Ammon's horn (tissue), 1 donor: ENCODE measurements around the gene FTH1.
"Not testable (repeated sequence)": the region's sequence is repeated elsewhere in the genome, so short reads cannot be mapped to it uniquely, and the experiment has no call there.

Experiments
- DNase-seq: peaks from one replicate; pipeline ENCODE4 v3.0.0-alpha.2; 2016; ENCODE audit warnings: low spot score

Gene FTH1

DNA sequence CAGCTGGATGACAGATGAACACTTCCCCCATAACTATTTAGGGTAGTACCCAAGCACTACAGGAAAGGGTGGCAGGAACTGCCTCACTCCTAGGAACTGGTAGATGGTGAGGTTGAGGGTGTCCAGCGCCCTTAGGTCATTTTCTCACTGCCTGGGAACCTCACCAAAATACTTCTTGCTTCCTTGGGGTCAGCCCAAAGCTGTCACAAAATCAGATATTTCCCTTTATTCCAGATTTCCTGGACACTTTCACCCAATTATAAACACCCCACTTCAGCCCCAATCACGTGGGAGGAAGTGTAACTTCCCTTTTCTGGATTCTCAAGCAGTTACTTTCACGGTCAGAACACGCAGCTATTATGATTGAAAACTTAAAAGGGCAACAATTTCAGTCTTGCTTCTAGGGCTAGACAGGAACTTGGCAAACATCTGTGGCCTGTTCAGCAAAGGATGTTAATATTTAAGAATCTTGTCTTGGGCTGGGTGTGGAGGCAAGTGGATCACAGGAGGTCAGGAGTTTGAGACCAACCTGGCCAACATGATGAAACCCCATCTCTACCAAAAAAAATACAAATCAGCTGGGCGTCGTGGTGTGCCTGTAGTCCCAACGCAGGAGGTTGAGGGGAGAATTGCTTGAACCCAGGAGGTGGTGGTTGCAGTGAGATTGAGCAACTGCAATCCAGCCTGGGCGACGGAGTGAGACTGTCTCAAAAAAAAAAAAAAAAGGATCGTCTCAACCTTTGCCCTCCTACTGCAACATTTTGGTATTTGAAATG lies 4.0 kb downstream of the FTH1 start:
- DNase-seq = peak; percentile 63

DNA sequence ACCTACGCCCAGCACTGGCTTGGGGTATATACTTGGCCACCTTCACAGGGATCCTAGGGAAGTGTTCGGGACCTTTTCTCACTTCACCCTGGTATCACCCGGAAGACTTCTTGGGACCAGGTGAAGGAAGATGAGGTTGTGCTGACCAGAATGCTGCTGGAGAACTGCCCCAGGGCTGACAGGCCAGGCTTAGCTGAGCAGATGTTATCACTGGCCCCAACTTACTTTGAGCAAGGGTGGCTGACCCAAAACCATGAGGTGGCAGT lies 4.5 kb downstream of the FTH1 start:
- DNase-seq = no peak

DNA sequence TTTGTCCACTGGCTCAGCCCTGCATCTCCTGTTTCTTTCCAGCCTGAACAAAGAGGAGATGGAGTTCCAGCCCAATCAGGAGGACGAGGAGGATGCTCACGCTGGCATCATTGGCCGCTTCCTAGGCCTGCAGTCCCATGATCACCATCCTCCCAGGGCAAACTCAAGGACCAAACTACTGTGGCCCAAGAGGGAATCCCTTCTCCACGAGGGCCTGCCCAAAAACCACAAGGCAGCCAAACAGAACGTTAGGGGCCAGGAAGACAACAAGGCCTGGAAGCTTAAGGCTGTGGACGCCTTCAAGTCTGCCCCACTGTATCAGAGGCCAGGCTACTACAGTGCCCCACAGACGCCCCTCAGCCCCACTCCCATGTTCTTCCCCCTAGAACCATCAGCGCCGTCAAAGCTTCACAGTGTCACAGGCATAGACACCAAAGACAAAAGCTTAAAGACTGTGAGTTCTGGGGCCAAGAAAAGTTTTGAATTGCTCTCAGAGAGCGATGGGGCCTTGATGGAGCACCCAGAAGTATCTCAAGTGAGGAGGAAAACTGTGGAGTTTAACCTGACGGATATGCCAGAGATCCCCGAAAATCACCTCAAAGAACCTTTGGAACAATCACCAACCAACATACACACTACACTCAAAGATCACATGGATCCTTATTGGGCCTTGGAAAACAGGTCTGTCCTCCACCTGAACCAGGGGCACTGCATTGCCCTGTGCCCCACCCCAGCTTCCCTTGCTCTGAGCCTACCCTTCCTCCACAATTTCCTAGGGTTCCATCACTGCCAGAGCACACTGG lies 5.0 kb downstream of the FTH1 start:
- no peak for DNase-seq

DNA sequence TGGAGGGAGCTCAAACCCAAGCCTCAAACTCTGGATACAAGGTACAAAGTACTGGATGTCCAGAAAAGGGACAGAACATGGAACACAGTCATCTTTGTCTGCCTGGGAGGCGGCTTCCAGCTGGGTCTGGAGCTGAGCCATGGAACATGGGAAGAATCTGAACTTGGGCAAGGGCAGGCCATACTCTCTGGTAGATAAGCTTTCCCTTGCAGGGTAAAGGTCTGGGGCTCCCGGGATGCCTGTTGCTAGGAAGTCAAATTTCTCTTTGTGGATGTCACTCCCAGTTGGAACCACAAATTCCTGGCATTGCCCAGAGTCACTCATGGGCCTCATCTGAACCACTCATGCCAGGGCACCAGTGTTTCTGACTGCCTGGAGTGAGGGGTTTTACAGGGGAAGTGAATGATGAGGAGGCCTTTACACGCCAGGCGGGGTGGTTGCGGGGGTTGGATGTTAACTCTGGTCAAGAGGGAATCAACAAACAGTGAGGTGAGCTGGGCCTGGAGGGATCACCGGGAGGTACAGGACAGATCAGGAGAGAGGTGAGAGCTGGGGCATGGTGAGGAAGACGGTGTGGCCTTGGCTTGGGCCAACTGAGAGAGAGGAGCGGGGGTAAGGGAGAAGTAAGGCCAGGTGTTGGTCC lies 5.7 kb downstream of the FTH1 start:
- peak; percentile 89 for DNase-seq

DNA sequence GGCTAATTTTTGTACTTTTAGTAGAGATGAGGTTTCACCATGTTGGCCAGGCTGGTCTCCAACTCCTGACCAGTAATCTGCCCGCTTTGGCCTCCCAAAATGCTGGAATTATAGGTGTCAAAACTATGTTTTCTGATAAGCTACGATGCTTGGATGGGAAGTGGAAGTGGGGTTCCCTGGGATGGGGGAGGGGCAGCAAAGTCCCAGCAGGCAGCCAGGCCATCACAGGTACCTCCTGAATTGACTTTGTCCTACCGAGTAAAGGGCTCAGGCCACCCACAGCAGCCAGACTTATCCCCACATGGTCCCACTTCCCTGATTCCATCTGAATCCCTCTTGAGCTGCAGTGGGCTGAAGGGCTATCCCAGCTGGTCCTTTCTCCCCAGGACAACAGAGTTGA lies 6.9 kb downstream of the FTH1 start:
- DNase-seq = no peak

DNA sequence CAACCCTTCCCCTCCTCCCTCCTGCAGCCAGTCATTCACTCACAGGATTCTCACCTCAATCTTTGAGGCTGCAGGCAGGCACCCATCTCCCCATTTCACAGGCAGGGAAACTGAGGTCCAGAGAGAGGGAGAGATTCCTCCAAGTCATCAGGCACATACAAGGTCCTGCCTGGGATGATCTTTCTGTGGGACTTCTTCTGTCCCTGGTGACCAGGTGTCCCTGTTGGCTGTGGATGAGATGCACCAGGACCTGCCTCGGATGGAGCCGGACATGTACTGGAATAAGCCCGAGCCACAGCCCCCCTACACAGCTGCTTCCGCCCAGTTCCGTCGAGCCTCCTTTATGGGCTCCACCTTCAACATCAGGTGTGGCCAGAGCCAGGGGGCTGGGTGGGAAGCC lies 7.8 kb downstream of the FTH1 start:
- DNase-seq = no peak

DNA sequence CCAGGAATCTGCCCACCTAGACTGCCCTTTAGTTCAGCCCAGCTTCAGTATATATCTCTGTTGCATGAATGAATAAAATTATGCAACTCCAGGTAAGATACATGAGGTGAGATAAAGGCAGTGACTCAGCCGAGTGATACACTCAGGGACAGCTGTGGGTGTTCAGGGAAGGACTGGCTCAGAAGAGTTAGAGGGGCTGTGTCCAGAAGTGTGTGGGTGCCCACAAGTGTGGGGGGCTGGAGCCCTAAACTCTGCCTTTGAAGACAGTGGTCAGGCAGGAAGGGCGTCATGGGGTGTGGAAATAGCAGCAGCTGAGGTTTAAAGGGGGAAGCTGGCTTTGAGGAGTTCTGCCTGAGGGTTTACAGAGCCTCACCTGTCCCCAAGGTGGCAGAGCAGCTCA lies 8.3 kb downstream of the FTH1 start:
- no peak for DNase-seq

DNA sequence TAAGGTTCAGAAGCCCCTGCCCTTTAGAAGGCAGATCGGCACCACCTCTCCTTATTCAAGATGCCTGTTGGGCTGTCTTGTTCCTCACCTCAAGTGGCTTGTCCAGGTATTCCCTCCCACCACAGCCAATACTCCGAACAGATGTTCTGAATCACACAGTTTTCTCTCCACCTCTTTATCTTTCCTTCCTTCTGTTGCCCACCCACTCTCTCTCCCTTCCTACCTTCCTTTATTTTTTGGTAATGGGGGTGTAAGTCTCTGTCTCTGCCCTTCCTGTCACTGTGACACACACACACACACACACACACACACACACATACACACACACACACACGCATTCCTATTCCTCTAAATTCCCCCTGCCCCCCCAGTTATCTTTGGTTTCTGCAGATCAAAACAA lies 8.8 kb downstream of the FTH1 start:
- no peak for DNase-seq

DNA sequence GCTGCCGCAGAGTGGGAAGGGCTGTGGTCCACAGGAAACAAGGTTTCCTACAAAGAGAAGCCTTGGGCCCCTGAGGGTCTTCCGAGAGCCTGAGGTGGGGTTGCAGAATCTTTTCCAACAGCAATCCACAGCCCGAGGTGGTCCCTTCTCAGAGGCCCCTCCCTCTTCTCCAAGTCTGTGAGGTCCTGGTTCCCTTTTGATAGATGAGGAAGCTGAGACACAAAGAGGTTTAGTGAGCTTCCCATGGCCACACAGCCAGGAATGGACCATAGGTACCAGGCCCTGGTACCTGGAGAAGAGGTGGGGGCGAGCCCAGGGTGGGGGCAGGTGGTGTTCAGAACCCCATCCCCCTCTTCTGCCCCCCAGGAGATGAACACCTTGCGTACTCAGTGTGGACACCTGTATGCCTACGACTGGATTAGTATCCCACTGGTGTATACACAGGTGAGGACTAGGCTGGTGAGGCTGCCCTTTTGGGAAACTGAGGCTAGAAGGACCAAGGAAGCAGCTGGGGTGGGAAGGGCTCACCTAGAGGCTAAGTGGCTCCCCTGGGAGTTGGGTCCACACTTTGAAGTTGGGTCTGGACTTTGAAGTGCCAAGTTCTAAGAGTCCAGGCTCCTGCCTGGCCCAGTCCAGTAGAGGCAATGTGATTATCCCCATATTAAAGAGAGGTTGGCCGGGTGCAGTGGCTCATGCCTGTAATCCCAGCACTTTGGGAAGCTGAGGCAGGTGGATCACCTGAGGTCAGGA lies 10.2 kb downstream of the FTH1 start:
- DNase-seq = no peak

DNA sequence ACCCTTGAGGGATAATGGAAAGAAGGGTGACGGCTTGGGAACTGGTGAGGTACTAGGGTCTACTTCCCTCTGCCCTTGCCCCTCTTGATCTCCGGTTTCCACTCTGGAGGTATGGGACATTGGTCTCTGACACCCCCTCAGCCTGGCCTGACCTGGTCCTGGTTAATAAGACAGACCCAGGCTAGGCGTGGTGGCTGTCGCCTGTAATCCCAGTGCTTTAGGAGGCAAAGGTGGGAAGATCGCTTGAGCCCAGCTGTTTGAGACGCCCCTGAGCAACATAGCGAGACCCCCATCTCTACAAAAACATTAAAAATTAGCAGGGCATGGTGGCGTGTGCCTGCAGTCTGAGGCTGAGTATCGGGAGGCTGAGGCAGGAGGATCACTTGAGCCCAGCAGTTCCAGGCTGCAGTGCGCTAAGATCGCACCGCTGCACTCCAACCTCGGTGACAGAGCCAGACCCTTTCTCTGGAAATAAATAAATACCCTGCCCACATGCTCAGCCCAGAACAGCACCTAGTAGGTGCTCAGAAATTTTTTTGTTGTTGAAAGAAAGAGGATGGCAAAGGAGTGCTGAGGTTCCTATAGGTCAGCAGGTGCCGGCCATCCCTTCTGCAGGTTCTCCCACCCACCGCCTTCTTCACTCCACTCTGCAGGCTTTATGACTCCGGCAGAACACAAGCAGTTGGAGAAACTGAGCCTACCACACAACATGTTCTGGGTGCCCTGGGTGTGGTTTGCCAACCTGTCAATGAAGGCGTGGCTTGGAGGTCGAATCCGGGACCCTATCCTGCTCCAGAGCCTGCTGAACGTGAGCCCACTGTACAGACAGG lies 11.0 kb downstream of the FTH1 start:
- no peak for DNase-seq

DNA sequence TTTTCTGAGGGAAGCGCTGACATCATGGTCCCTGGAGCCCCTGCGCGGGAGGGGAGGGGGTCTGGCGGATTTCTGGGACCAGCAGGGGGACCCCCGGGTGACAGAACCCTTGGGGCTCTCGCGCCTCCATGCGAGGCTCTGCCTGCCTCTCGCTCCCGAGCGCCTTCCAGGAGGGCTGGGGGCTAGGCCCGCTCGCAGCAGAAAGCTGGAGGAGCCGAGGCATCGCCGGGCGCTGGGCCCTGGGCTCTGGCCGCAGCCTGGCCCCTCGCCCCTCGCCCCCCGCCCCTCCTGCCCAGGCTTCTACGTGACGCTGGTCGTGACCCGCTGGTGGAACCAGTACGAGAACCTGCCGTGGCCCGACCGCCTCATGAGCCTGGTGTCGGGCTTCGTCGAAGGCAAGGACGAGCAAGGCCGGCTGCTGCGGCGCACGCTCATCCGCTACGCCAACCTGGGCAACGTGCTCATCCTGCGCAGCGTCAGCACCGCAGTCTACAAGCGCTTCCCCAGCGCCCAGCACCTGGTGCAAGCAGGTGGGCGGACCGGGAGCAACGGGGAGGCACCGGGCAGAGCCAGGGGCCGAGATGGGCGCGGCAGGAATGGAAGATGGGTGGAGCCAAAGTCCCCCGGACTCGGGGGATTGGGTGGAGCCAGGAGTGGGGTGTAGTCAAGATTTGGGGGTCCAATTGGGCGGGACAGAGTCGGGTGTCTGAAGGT lies 11.9 kb downstream of the FTH1 start:
- no peak for DNase-seq

DNA sequence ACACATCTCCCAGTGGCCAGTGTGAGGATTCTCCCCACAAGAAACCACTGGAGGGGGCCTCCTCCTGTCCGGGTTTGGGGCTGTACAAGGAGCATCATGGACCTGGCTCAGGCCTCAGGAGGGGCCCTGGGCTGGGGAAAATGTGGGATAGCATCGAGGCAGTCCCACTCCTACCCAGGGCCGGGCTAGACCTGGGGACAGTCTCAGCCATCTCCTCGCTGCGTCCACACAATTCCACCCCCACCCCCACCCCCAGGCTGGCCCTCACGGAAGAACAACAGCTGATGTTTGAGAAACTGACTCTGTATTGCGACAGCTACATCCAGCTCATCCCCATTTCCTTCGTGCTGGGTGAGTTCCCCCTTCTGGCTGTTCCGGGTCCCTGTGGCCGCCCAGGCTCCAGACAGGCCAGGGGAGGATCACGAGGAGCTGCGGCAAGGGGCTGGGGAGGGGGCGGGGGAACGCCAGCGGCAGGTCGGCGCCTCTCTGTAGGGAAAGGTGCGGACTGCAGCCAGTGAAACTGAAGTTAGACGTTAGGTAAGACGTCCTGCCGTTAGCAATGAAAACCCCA lies 12.5 kb downstream of the FTH1 start:
- peak; percentile 79 for DNase-seq

DNA sequence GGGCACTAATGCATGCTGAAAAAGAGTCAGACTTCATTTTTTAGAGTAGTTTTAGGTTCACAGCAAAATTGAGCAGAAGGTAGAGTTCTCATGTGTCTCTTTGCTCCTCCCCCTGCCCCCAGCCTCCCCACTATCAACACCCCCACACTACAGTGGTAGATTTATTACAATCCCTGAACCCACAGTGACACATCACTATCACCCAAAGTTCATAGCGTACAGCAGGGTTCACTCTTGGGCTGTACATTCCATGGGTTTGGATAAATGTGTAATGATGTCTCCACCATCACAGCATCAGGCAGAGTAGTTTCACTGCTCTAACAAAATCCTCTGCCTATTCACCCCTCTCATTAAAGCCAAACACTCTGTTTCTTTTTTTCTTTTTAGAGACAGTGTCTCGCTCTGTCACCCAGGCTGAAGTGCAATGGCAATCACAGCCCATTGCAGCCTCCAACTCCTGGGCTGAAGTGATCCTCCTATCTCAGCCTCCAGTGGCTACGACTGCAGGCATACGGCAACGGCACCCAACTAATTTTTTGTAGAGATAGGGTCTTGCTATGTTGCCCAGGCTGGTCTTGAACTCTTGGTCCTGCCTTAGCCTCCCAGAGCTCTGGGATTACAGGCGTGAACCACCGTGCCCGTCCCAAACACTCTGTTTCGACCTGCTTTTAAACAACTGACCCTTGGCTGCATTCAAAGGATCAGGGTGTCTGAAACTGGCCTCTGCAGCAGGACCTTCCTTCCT lies 13.2 kb downstream of the FTH1 start:
- DNase-seq = no peak

DNA sequence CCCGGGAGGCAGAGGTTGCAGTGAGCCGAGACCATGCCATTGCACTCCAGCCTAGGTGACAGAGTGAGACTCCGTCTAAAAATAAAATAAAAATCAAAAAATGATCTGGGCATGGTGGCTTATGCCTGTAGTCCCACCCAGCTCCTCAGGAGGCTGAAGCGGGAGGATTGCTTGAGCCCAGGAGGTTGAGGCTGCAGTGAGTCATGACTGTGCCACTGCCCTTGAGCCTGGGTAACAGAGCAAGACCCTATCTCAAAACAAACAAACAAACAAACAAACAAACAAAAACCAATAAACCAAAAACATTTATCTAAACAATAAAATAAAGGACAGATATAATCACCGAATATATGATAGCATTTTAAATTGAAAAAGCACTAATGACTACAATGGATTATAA lies 13.8 kb downstream of the FTH1 start:
- DNase-seq = not testable (repeated sequence)

DNA sequence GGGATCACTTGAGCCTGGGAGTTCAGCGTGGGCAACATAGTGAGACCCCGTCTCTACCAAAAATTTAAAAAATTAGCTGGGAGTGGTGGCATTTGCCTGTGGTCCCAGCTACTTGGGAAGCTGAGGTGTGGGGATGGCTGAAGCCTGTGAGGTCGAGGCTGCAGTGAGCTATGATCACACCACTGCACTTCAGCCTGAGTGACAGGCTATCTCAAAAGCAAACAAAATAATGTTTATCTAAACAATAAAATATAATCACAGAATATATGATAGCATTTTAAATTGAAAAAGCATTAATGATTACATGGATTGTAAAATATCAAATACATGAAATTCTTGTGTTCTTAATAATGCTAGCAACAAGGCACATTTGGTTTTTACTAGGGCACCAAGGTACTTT lies 14.6 kb downstream of the FTH1 start:
- DNase-seq = no peak

DNA sequence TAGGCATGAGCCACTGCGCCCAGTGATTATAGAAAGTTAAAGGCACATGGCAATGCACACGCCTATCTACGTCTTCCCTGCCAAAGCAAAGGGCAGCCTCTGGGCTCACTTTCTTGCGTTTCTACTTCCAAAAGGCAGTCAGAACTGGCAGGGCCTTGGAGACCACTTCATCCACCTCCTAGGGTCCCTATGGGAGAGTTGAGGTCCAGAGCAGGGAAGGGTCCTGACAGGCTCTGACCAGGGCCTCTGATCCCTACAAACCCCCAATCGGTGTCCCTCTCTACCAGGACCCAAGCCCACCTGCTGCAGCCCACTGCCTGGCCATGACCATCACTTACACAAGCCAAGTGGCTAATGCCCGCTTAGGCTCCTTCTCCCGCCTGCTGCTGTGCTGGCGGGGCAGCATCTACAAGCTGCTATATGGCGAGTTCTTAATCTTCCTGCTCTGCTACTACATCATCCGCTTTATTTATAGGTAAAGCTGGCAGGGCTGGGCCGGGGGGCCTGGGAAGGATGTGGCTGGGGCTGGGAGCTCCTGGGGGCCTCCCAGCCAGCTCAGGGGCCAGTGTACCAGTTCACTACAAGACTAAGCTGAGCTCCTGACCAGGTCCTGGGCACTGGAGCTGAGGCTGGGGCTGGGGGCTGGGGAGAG lies 15.8 kb downstream of the FTH1 start:
- DNase-seq = no peak

DNA sequence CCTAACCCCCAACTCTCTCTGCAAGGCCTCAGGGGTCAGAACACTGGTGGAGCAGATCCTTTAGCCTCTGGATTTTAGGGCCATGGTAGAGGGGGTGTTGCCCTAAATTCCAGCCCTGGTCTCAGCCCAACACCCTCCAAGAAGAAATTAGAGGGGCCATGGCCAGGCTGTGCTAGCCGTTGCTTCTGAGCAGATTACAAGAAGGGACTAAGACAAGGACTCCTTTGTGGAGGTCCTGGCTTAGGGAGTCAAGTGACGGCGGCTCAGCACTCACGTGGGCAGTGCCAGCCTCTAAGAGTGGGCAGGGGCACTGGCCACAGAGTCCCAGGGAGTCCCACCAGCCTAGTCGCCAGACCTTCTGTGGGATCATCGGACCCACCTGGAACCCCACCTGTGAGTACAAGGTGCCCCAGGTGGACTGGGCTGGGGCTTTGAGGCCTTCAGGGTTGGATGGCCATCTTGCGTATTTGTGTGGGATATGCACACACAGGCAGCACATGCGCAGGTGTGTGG lies 17.3 kb downstream of the FTH1 start, which contains the start of gene BEST1:
TSS of gene BEST1 (plus strand) at position 317 of the 513 bp plus-strand sequence. CDS start 1,456 bp downstream, outside the sequence.
- DNase-seq = peak; percentile 87

DNA sequence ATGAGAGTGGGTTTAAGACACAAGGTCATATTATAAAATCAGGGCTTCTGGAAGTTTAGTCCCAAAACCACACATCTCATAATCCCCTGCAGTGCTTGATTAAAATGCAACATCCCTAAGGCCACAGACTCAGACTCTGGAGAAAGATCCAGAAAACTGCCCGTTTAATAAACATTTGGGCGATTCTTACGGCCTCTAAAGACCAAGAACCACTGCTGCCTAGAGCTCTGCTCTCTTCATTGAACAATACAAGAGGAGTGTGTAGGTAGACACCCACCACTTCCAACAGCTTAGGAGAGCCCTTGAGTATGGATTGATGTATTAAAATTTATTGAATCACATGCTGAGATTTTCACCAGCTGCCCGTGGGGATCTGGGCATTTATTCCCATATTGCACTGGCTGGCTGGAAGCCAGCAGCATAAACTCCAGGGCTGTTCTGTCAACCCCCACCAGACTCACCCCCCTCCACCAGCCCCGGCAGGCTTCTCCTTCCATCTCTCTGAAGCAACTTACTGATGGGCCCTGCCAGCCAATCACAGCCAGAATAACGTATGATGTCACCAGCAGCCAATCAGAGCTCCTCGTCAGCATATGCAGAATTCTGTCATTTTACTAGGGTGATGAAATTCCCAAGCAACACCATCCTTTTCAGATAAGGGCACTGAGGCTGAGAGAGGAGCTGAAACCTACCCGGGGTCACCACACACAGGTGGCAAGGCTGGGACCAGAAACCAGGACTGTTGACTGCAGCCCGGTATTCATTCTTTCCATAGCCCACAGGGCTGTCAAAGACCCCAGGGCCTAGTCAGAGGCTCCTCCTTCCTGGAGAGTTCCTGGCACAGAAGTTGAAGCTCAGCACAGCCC lies 18.0 kb downstream of the FTH1 start:
- peak; percentile 99 for DNase-seq
